K562 (cell line): ENCODE results near the gene TMEM129. TPM values are rescaled to one million over a fixed set of nuclear protein-coding genes. Genes with fewer than 3 reads are reported as not detected.

Experiments
- HEY1 ChIP-seq: fragments of 250-450 bp; sonication (Bioruptor Pico); IDR thresholded peaks from 2 replicates; pipeline ENCODE4 v1.5.0; 2020; ENCODE audit warnings: mild to moderate bottlenecking, moderate library complexity, borderline replicate concordance
- HNRNPLL ChIP-seq: fragments of 200-400 bp; formaldehyde crosslinking; IDR thresholded peaks from 2 replicates; pipeline ENCODE4 v1.6.1; 2017; ENCODE audit warnings: low read length, low read depth, mild to moderate bottlenecking; ENCODE audit not compliant: poor library complexity, severe bottlenecking
- HSF4 ChIP-seq: fragments of 250-450 bp; sonication (Bioruptor Pico); IDR thresholded peaks from 2 replicates; pipeline ENCODE4 v2.1.2; 2022; ENCODE audit warnings: mild to moderate bottlenecking, moderate library complexity, borderline replicate concordance
- JUNB ChIP-seq: fragments of 450-650 bp; formaldehyde crosslinking; conservative IDR thresholded peaks from 2 replicates; pipeline ENCODE4 v1.4.0; 2020; ENCODE audit warnings: mild to moderate bottlenecking
- MCM2 ChIP-seq: fragments of 450-650 bp; IDR thresholded peaks from 2 replicates; pipeline ENCODE4 v1.6.1; 2017; ENCODE audit warnings: low read depth, mild to moderate bottlenecking
- NR3C1 ChIP-seq: sonication (generic); formaldehyde crosslinking; IDR thresholded peaks from 2 replicates; pipeline ENCODE4 v1.8.1; 2022; ENCODE audit warnings: missing genetic modification reagents
- PHB ChIP-seq: fragments of 250-450 bp; sonication (Bioruptor Pico); IDR thresholded peaks from 2 replicates; pipeline ENCODE4 v1.5.0; 2021
- PTBP1 ChIP-seq: fragments of 200-400 bp; formaldehyde crosslinking; IDR thresholded peaks from 2 replicates; pipeline ENCODE4 v1.6.1; 2017; ENCODE audit warnings: low read depth, low read length
- PYGO2 ChIP-seq: fragments of 450-650 bp; IDR thresholded peaks from 2 replicates; pipeline ENCODE4 v1.6.1; 2016; ENCODE audit warnings: mild to moderate bottlenecking, missing genetic modification characterization, moderate library complexity, missing compliant biosample characterization
- RFX5 ChIP-seq: IDR thresholded peaks from 2 replicates; pipeline ENCODE4 v1.6.1; 2011; ENCODE audit warnings: low read depth, mild to moderate bottlenecking, improper control_type of control experiment, low read length
- SMAD3 ChIP-seq: fragments of 450-650 bp; formaldehyde crosslinking; conservative IDR thresholded peaks from 2 replicates; pipeline ENCODE4 v1.4.0; 2020; ENCODE audit warnings: mild to moderate bottlenecking
- SMAD4 ChIP-seq: fragments of 250-450 bp; sonication (Bioruptor Pico); conservative IDR thresholded peaks from 2 replicates; pipeline ENCODE4 v1.8.0; 2021; ENCODE audit warnings: inconsistent platforms, mild to moderate bottlenecking, moderate library complexity
- U2AF2 ChIP-seq: fragments of 200-400 bp; formaldehyde crosslinking; optimal IDR thresholded peaks from 2 replicates; pipeline ENCODE3; 2017; ENCODE audit warnings: low read depth, mild to moderate bottlenecking, low read length
- ZFPM2 ChIP-seq: fragments of 250-450 bp; sonication (Bioruptor Pico); IDR thresholded peaks from 2 replicates; pipeline ENCODE4 v1.5.1; 2022; ENCODE audit warnings: mild to moderate bottlenecking
- ZNF212 ChIP-seq: fragments of 450-650 bp; formaldehyde crosslinking; IDR thresholded peaks from 2 replicates; pipeline ENCODE4 v1.4.0; 2020; ENCODE audit warnings: mild to moderate bottlenecking
- ZNF232 ChIP-seq: sonication (generic); formaldehyde crosslinking; IDR thresholded peaks from 2 replicates; pipeline ENCODE4 v1.8.0; 2022; ENCODE audit warnings: mild to moderate bottlenecking, missing genetic modification reagents
- ZNF75A ChIP-seq: fragments of 450-650 bp; formaldehyde crosslinking; IDR thresholded peaks from 2 replicates; pipeline ENCODE4 v1.4.0; 2020; ENCODE audit warnings: mild to moderate bottlenecking
- polyA plus RNA-seq, 8 experiments: library from polyadenylated mRNA; depleted of rRNA in 4 of 8; stranded (reverse) in 5 of 8; unstranded in 3 of 8; fragments of >200 nt; fragmentation: Nextera tagmentation in 2 of 8; fragmentation: Illumina TruSeq in 1 of 8; extraction: Ambion mirVana in 2 of 8; extraction: Trizol in 1 of 8; gene quantifications; 2 replicates each; pipeline versions ENCODE4 v1.2.1 to v1.2.3, GENCODE V29; 2011 to 2014; ENCODE audit warnings: inconsistent platforms in 1 of 8, missing spikeins in 1 of 8
- total RNA-seq, 7 experiments: library from RNA; depleted of rRNA in 6 of 7; stranded (reverse); fragments of >200 nt in 6 of 7; fragmentation: Illumina TruSeq in 2 of 7; extraction: Trizol in 2 of 7; gene quantifications; 2 replicates each; pipeline versions ENCODE4 v1.2.1 to v1.2.3, GENCODE V29; 2011 to 2021; ENCODE audit warnings: low replicate concordance in 1 of 7
- TF ChIP-seq, protein P1 (sequence below), 2 experiments: fragments of 450-650 bp; conservative IDR thresholded peaks; 2 replicates each; pipeline ENCODE4 v1.6.1; 2017; ENCODE audit warnings: mild to moderate bottlenecking in 2 of 2, moderate library complexity in 2 of 2
- TF ChIP-seq, protein P2 (sequence below): IDR thresholded peaks from 2 replicates; pipeline ENCODE4 v1.6.1; 2012; ENCODE audit warnings: low read depth, low read length, improper control_type of control experiment, borderline replicate concordance
- TF ChIP-seq, protein P3 (sequence below): fragments of 450-650 bp; formaldehyde crosslinking; IDR thresholded peaks from 2 replicates; pipeline ENCODE4 v1.4.0; 2020; ENCODE audit warnings: mild to moderate bottlenecking, moderate library complexity
- TF ChIP-seq, protein P4 (sequence below): IDR thresholded peaks from 3 replicates; pipeline ENCODE4 v1.6.1; 2011; ENCODE audit warnings: borderline replicate concordance, mild to moderate bottlenecking, moderate library complexity; ENCODE audit not compliant: insufficient read length; ENCODE audit errors: extremely low read depth

TMEM129 gene
- total and polyA plus RNA-seq, 9 of the 15 experiments (the other 6 are each of a cell fraction or from before 2014, with no cell fraction given) = 0.34 to 47.2 (median 18.8) TPM

DNA sequence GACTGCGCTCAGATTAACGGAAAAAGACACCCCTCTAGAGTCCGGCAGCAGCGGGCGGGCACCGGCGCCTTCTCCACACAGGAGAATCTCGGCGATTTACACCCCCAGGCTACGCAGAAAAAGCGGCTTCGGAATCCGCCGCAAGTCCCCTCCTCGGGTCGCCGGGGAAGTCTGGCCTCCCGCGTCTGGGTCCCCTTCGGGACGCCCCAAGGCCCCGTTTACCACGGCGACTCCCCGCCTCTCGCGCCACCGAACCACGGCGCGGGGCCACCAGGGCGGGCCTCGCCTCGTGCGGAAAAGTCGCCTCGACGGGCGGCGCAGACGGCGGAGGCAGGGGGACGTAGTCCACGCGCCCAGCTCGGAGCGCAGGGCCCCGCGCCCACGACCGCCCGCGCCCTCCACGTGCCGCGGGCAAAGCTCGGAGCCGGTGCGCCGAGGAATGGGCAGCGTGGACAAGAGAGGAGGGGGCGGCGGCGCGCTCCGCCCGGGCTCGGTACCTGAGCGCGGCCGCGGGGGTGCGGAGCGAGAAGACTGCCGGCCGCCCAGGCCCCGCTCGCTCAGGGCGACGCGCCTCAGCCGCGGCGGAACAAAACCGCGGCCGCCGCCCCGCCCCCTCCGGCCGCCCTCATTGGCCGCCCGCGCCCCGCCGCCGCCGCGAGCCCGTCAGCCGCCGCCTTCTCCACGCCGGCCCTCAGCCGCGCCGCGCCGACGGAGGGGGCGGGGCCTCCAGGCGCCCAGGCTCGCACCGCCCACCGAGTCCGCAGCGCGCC is 37.2 kb downstream of the TMEM129 start, which contains the start of gene FAM53A (continued):
- TF ChIP-seq, protein P1, sequence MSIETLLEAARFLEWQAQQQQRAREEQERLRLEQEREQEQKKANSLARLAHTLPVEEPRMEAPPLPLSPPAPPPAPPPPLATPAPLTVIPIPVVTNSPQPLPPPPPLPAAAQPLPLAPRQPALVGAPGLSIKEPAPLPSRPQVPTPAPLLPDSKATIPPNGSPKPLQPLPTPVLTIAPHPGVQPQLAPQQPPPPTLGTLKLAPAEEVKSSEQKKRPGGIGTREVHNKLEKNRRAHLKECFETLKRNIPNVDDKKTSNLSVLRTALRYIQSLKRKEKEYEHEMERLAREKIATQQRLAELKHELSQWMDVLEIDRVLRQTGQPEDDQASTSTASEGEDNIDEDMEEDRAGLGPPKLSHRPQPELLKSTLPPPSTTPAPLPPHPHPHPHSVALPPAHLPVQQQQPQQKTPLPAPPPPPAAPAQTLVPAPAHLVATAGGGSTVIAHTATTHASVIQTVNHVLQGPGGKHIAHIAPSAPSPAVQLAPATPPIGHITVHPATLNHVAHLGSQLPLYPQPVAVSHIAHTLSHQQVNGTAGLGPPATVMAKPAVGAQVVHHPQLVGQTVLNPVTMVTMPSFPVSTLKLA (conservative IDR thresholded peaks at IDR 0.05) = peak in 1 of 2 experiments; percentile 70; a peak in 2 of 4 replicates
- no peak for TF ChIP-seq HSF4 (CRISPR knock-in tag)
- peak; percentile 92 for TF ChIP-seq HNRNPLL
- peak; percentile 86 for TF ChIP-seq SMAD4
- peak; percentile 95 for TF ChIP-seq NR3C1 (CRISPR knock-in tag)
- TF ChIP-seq ZNF232 (CRISPR knock-in tag) = peak; percentile 92
- TF ChIP-seq PTBP1 = no peak
- TF ChIP-seq ZFPM2 = no peak
- TF ChIP-seq MCM2 = no peak
- TF ChIP-seq PYGO2 (tag) = no peak
- TF ChIP-seq, protein P2, sequence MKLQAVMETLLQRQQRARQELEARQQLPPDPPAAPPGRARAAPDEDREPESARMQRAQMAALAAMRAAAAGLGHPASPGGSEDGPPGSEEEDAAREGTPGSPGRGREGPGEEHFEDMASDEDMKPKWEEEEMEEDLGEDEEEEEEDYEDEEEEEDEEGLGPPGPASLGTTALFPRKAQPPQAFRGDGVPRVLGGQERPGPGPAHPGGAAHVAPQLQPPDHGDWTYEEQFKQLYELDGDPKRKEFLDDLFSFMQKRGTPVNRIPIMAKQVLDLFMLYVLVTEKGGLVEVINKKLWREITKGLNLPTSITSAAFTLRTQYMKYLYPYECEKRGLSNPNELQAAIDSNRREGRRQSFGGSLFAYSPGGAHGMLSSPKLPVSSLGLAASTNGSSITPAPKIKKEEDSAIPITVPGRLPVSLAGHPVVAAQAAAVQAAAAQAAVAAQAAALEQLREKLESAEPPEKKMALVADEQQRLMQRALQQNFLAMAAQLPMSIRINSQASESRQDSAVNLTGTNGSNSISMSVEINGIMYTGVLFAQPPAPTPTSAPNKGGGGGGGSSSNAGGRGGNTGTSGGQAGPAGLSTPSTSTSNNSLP = no peak
- TF ChIP-seq RFX5 = no peak
- no peak for TF ChIP-seq ZNF212 (CRISPR knock-in tag)
- TF ChIP-seq U2AF2 = no peak
- no peak for TF ChIP-seq HEY1 (CRISPR knock-in tag)
- no peak for TF ChIP-seq JUNB (CRISPR knock-in tag)
- TF ChIP-seq, protein P3, sequence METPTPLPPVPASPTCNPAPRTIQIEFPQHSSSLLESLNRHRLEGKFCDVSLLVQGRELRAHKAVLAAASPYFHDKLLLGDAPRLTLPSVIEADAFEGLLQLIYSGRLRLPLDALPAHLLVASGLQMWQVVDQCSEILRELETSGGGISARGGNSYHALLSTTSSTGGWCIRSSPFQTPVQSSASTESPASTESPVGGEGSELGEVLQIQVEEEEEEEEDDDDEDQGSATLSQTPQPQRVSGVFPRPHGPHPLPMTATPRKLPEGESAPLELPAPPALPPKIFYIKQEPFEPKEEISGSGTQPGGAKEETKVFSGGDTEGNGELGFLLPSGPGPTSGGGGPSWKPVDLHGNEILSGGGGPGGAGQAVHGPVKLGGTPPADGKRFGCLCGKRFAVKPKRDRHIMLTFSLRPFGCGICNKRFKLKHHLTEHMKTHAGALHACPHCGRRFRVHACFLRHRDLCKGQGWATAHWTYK (CRISPR knock-in tag) = peak; percentile 95
- TF ChIP-seq, protein P4, sequence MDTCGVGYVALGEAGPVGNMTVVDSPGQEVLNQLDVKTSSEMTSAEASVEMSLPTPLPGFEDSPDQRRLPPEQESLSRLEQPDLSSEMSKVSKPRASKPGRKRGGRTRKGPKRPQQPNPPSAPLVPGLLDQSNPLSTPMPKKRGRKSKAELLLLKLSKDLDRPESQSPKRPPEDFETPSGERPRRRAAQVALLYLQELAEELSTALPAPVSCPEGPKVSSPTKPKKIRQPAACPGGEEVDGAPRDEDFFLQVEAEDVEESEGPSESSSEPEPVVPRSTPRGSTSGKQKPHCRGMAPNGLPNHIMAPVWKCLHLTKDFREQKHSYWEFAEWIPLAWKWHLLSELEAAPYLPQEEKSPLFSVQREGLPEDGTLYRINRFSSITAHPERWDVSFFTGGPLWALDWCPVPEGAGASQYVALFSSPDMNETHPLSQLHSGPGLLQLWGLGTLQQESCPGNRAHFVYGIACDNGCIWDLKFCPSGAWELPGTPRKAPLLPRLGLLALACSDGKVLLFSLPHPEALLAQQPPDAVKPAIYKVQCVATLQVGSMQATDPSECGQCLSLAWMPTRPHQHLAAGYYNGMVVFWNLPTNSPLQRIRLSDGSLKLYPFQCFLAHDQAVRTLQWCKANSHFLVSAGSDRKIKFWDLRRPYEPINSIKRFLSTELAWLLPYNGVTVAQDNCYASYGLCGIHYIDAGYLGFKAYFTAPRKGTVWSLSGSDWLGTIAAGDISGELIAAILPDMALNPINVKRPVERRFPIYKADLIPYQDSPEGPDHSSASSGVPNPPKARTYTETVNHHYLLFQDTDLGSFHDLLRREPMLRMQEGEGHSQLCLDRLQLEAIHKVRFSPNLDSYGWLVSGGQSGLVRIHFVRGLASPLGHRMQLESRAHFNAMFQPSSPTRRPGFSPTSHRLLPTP = no peak
- no peak for TF ChIP-seq ZNF75A (CRISPR knock-in tag)
- TF ChIP-seq PHB (CRISPR knock-in tag) = no peak
- no peak for TF ChIP-seq SMAD3 (CRISPR knock-in tag)
